GM04503 (cell line): Measurements from ENCODE around the gene C2CD4A.
"Not testable (repeated sequence)": the region's sequence is repeated elsewhere in the genome, so short reads cannot be mapped to it uniquely, and the experiment has no call there.

Experiments used
- DNase-seq: peaks from one replicate; pipeline ENCODE4 v3.0.0-alpha.2; 2012; ENCODE audit warnings: low read depth

Gene C2CD4A, protein sequence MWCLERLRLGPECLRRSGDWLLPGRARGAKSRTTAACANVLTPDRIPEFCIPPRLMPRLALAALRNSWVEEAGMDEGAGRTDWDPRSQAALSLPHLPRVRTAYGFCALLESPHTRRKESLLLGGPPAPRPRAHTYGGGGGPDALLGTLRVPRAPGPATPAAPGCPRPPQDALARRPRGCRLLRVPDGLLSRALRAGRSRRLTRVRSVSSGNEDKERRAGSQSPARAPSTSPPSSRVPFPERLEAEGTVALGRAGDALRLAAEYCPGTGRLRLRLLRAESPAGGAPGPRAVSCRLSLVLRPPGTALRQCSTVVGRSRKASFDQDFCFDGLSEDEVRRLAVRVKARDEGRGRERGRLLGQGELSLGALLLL

DNA sequence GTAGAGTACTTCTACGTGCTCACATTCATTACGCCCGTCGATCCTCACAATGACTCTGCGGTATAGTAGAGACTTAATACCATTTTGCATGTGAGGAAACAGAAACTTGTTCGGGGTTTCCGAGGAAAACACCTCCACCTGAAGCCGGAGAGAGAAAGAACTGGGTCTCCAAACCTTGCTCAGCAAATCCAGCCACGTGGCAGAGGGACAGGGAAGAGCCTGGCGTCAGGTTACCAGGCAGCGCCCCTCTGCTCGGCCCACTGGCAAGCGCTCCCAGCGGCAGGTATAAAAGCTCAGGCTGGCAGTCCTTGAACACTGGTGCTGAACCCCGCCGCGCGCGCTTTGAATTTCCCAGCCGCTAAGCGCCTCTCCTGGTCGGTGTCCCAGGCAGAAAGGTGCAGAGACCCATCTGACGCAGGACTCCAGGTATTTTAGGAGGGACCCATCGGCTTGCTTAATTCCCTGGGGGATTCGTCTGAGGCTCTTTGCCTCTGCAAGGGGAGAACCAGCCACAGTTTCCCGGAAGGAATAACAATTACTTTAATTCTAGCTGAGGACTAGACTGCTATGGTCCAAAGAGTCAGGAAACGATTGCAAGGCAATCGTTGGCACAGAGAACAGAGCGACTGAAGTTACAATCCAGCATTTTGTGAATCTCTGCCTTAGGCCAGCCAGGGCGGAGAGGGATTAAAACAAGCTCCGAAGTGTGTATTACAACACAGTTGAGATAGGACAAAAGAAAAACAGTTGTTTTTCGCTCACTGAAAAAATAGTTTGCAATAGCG lies at the start of gene C2CD4A:
Gene C2CD4A, plus strand, starts transcription at position 315 of the 785 bp plus-strand sequence. CDS start 637 bp downstream, outside the sequence.
- no peak for DNase-seq

DNA sequence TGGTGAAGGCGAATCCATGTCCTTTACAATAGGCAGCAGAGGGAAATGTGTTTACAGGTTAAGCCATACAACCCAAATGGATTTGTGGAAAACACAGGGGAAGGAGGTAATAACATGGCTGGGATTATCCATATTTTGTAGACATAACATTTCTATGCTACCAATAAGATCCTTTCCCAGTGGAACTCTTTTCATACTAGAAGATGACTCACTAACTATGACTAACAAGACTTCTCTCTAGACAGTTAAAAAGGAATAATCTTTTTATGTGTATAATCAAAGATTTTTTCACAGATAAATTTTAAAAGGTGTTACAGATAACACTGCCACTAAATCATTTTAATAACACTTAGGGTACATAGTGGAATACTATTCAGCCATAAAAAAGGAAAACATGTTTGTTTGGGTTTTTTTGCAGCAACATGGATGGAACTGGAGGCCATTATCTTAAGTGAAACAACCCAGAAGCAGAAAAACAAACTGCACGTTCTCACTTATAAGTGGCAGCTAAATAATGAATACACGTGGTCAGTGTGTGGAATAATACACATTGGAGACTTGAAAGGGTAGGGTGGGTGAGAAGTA lies 46.1 kb upstream of the C2CD4A start:
- DNase-seq, result no peak

DNA sequence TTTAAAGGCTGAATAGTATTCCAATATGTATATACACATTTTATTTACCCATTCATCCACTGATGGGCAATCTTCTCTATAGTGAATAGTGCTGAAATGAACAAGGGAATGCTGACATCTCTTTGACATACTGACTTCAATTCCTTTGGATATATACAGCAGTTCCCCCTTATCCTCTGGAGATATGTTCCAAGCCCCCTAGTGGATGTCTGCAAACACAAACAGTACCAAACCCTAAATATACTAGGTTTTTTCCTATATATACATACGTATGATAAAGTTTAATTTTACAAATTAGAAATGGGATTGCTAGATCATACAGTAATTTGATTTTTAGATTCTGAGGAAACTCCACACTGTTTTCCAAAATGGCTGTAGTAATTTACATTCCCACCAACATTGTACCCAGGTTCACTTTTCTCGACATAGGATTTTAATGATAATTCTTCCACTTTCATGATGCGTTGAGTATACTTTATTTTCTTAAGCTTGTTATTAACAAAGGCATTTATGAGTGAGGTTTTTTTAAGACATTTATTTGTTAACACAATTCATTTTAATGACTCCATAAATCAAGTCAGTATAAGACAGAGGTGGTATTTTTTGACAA lies 44.7 kb upstream of the C2CD4A start:
- DNase-seq, result no peak

DNA sequence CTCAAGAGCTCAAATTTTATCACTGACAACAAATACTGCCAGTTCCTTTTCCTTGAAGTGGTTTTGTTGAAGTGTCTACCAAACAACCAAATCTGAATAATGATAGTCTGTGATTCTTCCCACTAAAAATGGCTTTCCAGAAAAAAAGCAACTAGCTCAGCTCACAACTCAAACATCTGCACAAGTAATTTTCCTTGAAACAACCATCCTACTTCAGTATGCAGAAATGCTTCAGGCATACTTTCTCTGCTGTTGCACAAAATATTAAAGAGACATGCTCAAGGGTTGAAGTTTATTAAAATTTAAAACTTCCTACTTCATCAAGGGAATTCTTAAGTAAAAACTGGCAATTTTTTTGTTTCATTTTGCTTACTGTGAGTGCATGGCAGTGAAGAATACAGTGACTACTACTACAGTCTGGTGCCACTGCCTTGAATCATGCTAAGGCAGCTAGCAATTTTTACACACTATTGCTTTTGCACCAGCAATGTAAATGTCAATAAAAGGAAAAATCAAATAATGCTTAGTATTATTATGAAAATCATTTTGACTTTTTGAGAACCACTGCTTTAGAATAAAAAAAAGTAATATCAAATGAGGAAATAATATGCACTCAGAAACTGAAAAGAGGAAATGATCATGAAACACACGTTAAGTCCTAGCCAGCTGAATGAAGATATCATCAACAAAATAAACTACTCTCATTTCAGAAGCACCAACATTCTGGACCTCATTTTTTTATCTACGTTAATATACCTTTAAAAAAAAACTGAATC lies 40.1 kb upstream of the C2CD4A start:
- DNase-seq, result no peak

DNA sequence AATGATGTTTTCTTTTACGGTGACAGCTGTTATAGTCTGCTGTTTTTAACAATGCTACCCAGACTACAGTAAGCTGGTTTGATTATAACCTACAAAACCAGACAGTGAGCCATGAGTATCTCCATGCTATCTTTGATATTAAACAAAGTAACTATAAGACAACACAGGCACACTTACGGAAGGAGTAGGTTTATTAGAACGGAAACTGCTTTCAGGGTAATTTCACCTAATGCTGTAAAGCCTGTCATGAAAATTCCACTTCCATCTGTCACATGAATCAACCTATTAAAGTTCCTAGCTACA lies 39.6 kb upstream of the C2CD4A start:
- DNase-seq, result no peak

DNA sequence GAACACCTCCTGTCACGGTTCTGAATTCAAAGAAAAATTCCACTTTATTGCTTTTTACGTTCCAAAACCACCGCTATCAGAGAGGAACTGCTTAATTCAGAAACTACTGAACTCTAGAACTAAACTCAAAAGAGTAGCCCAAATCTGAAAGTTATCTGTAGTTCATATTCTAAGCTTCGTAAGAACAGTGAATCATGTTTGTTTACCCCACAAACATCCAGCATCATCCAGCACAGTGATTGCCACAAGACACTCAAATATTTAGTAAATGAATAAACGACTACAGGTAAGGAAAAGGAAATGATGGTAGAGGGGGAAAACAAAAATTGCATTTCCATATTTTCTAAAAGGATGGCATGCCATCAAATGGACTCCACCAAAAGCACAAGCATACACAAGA lies 38.9 kb upstream of the C2CD4A start:
- no peak for DNase-seq

DNA sequence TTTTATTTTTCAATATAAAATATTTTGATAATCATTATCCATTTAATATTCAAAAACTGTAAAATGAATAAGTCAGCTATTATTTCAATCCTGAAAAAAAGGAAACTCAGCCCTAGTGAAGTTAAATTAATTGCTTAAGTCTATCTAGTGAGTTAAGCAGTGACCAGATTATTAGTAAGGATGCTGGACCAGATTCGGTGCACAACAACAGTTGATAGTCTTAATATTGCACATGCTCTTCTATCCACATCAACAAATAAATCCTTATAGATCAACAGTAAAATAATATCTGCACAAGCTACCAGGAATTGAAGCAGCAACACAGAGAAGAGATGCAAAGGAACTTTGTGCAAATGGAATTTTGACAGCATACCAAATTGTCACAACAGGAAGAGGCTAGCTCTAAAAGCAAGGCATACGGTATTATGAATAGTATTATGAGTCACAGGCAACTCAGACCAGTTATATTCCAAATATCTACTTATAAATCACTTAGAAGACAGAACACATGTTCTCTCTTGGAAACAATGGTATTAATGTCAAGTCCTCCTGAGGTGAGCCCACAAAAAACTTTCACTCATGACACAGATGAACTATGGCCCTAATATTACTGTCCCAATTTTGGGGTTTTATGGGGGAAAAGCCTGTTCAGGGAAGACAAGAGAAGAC lies 31.4 kb upstream of the C2CD4A start:
- peak; percentile 49 for DNase-seq

DNA sequence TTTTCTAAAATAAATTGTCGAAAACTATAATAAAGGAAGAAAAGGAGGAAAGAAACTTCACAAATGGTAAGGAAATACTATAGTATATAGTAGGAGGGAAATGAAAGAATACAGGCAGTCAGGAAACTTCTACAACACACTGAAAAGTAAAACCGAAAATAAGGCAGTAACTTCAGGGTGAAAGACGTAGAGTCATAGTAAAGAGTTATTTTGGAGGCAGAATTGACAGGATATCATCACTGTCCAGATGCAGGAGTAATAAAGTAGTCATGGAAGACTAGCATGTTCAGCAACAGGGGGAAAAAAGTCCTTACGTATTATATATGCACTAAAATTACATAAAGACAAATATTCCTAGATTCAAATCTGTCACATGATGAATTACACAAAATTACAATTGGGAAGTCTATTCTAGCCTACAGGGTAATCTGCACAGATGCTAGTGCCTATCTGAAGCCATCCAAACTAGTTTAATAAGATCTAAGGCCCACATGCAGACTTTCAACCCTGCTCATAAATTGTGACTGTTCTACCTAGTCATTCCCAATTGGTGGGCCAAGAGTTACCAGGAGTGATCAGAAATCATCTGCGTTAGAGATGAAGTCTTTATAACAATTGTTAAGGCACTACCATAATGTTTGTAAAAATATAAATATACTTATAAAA lies 20.6 kb upstream of the C2CD4A start:
- DNase-seq, result no peak

DNA sequence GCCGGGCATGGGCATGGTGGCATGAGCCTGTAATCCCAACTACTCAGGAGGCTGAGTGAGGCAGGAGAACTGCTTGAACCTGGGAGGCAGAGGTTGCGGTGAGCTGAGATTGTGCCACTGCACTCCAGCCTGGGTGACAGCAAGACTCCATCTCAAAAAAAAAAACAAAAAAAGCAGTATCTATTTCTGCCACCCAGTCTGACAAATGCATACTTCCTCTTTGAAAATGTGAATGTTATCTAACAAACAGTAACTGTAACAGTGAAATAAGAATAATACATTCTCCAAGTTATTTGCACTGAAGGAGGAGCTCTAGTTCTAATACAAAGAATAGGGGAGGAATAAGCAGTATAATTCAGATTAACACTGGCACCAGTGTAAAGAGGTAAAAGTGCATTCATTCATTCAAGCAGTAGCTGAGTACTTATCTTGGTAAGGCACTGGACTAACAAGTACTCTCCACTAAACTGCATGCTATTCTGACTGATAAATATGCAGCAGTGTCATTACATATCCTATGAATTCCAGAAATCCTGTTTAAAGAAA lies 19.4 kb upstream of the C2CD4A start:
- DNase-seq, result no peak

DNA sequence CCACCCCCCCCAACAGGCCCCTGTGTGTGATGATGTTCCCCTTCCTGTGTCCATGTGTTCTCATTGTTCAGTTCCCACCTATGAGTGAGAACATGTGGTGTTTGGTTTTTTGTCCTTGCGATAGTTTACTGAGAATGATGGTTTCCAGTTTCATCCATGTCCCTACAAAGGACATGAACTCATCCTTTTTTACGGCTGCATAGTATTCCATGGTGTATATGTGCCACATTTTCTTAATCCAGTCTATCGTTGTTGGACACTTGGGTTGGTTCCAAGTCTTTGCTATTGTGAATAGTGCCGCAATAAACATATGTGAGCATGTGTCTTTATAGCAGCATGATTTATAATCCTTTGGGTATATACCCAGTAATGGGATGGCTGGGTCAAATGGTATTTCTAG lies 18.5 kb upstream of the C2CD4A start:
- DNase-seq, result not testable (repeated sequence)

DNA sequence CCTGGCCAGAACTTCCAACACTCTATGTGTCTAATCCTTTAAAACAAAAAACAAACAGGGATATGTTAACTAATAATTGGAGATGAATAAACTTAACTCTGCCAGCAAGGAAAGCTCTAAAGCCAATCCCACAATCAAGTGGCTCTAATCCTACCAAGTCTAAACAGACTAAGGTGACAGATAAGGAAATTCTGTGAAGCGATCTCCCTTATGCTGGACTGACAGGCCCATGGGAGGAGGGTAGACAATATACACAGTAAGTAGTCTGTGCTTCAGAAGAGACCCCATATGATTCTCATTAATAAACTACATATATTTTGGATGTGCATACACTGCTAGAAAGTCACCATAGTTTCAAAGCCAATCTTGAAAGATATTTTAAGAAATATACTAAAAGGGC lies 16.7 kb upstream of the C2CD4A start:
- no peak for DNase-seq

DNA sequence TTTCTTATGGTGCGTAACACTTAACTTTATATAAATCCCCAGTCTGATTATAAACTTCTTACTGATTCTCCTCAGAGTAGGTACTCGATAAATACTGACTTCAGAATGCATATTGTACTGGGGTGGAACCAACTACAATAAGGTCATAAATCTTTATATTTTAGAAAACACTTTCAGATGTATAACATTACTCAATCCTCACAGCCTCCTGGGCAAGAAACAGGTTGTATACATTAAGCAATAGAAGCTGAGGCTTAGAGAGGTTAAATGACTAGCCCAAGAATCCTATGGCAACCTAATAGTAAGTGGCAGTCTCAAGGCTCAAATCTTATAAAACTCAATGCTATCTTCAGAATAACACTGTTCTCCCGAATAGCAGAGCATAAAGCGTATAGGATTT lies 15.6 kb upstream of the C2CD4A start:
- DNase-seq, result no peak

DNA sequence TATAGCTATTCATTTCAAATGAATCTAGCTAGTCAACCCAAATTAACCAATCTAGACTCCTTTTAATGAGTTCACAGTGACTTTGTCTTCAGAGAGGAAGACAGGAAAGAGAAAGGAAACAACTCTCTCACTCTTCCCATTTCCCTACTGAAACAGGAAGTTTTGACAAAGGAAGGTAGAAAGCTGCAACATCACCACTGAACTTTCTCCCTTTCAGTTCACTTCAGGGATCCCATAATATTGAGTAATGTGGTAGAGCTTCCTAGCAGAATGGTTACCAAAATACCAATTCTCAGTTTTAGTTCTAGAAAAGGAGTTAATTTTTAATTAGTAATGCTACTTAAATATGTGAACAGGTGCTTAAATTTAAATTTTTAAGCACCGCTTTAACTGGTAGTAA lies 14.1 kb upstream of the C2CD4A start:
- DNase-seq, result no peak

DNA sequence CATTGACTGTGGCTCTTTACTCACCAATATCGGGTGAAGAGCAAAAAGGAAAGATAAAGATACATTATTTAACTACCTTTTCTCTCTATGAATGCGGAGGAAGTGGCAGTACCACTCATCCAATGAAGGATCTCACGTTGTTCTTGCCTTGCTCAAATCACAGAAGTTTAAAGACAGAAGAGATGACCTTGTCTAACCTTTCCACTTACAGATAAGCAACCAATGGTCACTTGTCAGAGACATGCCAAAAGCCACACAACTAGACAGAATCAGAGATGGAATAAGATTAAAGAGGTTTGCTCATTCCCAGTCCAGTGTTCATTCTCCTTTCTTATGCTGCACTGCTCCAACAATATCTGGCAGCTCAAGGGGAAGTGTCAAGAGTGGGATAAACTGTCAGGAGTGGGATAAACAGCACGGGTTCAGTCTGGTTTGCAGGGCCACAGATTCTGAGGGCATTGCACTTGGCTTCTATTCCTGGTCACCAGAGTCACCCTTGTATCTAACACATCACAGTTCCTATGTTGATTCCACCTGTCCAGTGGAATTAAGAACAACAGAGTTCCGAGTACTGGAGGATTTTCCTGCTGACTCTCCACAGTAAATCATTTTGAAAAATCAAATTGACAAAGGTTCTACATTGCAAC lies 13.2 kb upstream of the C2CD4A start:
- DNase-seq, result no peak

DNA sequence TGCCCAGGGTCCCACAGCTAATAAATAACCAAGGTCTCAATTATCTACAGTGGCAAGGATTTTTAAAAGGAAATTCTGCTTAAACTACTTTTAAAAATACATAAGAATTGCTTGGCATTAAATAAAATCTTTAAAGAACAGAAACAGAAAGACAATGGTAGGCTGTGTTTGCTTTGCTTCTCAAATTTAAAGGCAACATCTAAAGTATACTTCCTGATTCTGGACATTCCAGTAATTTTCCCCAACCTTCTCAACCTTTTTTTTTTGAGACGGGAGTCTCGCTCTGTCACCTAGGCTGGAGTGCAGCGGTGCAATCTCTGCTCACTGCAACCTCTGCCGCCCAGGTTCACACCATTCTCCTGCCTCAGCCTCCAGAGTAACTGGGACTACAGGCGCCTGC lies 11.8 kb upstream of the C2CD4A start:
- no peak for DNase-seq

DNA sequence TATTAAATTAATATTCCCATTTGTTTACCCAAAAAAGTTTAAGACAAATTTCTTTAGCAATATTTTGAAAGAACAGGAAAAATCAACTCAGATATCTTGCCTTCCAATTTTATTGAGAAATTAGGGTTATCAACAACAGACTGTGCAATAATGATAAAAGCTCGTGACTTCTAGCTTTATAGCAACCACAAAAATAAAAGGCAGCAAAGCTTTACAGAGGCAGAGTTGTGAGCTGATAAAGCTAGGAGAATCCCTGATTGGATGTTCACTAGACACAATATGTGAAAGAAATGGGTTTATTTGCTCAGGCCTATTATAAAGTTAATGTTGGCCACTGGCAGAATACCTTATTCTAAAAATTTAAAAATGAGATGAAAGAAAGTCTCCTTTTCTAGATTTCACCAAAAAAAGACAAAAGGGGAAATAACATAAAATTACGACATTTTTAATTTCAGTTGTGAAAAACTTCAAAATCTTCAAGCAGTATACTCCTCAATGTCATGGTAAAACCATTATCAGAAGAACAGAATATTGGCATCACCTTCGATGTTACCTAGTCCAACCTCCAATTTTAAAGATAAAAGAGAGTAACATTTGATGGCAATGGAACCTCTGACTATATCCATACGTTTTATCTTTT lies 9.3 kb upstream of the C2CD4A start:
- DNase-seq, result no peak

DNA sequence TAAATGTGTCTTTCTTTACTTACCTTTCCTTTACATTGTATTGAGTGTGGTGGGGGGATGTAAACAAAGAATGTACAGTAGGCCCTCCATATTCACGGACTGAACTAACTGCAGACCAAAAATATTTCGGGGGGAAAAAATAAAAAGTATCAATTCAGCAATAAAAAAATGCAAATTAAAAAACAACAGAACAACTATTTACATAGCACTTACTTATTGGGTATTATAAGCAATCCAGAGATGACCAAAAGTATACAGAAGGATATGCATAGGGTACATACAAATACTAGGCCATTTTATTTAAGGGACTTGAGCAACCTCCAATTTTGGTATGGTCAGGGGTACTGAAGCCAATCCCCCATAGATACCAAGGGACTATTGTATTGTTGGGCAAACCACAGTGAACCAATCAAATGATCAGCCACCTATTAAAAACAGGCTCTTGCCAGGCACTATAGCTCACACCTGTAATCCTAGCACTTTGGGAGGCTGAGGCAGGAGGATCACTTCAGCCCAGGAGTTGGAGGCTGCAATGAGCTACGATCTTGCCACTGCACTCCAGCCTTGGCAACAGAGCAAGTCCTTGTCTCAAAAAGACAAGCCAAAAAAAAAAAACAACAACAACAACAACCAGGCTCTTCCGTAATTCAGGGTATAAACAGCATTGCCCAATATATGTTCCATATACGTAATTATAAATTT lies 8.3 kb upstream of the C2CD4A start:
- DNase-seq, result no peak

DNA sequence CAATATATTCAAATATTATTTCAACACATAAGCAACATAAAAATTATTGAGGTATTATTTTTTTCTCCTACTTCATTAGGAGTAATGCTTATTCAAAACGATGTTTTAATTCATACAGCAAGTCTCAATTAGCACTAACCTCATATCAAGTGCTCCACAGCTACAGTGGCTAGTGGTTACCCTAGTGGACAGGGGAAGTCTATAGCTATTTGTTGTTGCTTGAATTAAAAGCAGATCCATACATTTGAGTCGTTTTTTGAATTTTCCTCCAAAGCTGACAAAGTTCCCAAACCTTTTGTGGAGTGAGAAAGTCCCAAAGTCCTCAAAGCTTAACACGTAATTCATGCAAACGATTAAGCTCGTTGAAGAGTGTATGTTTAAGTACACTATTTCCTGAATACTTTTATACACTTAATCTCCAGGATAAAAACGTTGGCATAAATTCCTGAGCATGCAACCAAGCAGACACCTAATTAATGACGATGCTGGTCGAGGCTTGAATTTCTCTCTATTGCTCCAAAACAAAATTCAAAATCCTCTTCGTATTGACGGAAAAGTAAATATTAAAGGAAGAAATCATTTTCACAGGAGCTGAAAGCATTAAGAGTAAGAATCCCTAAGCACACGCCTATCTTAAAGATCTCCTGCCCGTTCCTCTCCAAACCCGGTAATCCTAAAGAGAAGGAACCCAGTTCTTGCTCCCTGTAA lies 7.5 kb upstream of the C2CD4A start:
- no peak for DNase-seq

DNA sequence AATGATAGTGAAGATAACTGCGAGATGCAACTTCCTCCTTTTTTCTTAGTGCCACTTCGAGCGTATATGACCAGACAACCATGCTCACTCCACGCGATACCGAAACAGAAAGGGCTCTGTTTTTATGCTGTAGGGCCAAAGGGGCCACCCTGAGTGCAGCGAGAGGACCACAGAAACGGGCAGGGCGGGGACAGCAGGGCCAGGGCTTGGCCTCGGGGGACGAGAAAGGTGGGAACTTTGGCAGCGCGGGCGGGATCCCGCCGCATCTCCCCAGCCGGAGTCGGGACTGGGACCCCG lies 7.0 kb upstream of the C2CD4A start:
- no peak for DNase-seq
